HepG2 (cell line): Measurements from ENCODE around the gene NYNRIN. TPM values are rescaled to one million over a fixed set of nuclear protein-coding genes. Genes with fewer than 3 reads are reported as not detected.
A peak's percentile ranks its signal among the peaks of the same experiment; 100 is the strongest.

Experiments used
- ATF1 ChIP-seq: IDR thresholded peaks from 2 replicates; pipeline ENCODE4 v1.6.1; 2016; ENCODE audit warnings: mild to moderate bottlenecking, control low read depth
- CAMTA2 ChIP-seq: sonication (generic); formaldehyde crosslinking; IDR thresholded peaks from 2 replicates; pipeline ENCODE4 v1.4.0; 2020; ENCODE audit warnings: mild to moderate bottlenecking, missing genetic modification reagents, borderline replicate concordance
- HNF1B ChIP-seq: sonication (generic); formaldehyde crosslinking; IDR thresholded peaks from 2 replicates; pipeline ENCODE4 v1.5.1; 2020; ENCODE audit warnings: mild to moderate bottlenecking, moderate library complexity, missing genetic modification reagents
- KLF15 ChIP-seq: sonication (generic); formaldehyde crosslinking; IDR thresholded peaks from 2 replicates; pipeline ENCODE4 v1.8.1; 2023; ENCODE audit warnings: borderline replicate concordance, mild to moderate bottlenecking, inconsistent platforms, missing genetic modification reagents, mixed read lengths
- NFE2L1 ChIP-seq: sonication (generic); formaldehyde crosslinking; IDR thresholded peaks from 2 replicates; pipeline ENCODE4 v1.4.0; 2020; ENCODE audit warnings: missing genetic modification reagents, mild to moderate bottlenecking, borderline replicate concordance
- NFYC ChIP-seq: IDR thresholded peaks from 2 replicates; pipeline ENCODE4 v1.6.1; 2016; ENCODE audit warnings: missing genetic modification reagents, missing compliant biosample characterization
- NR3C1 ChIP-seq: sonication (generic); formaldehyde crosslinking; IDR thresholded peaks from 2 replicates; pipeline ENCODE4 v1.4.0; 2020; ENCODE audit warnings: missing genetic modification reagents
- SAFB2 ChIP-seq: sonication (generic); formaldehyde crosslinking; IDR thresholded peaks from 2 replicates; pipeline ENCODE4 v1.5.1; 2020; ENCODE audit warnings: missing genetic modification reagents, low read depth, mild to moderate bottlenecking, borderline replicate concordance
- STAT5B ChIP-seq: sonication (generic); formaldehyde crosslinking; IDR thresholded peaks from 2 replicates; pipeline ENCODE4 v1.4.0; 2020; ENCODE audit warnings: missing genetic modification reagents
- TAF1 ChIP-seq: sonication (generic); formaldehyde crosslinking; IDR thresholded peaks from 2 replicates; pipeline ENCODE4 v1.4.0; 2020; ENCODE audit warnings: missing genetic modification reagents
- TBX3 ChIP-seq: fragments of 450-650 bp; IDR thresholded peaks from 2 replicates; pipeline ENCODE4 v1.6.1; 2017; ENCODE audit warnings: antibody characterized with exemption, mild to moderate bottlenecking, inconsistent platforms, borderline replicate concordance
- U2AF1 ChIP-seq: fragments of 200-400 bp; formaldehyde crosslinking; optimal IDR thresholded peaks from 2 replicates; pipeline ENCODE3; 2017; ENCODE audit warnings: mild to moderate bottlenecking, low read depth, low read length
- WIZ ChIP-seq: sonication (generic); formaldehyde crosslinking; IDR thresholded peaks from 2 replicates; pipeline ENCODE4 v1.5.1; 2020; ENCODE audit warnings: mild to moderate bottlenecking, missing genetic modification reagents
- ZBTB39 ChIP-seq: sonication (generic); formaldehyde crosslinking; IDR thresholded peaks from 2 replicates; pipeline ENCODE4 v1.5.0; 2020; ENCODE audit warnings: missing genetic modification reagents
- ZKSCAN5 ChIP-seq: sonication (generic); formaldehyde crosslinking; IDR thresholded peaks from 2 replicates; pipeline ENCODE4 v1.5.1; 2020; ENCODE audit warnings: mild to moderate bottlenecking, missing genetic modification reagents
- ZKSCAN8 ChIP-seq: IDR thresholded peaks from 2 replicates; pipeline ENCODE4 v1.6.1; 2016; ENCODE audit warnings: borderline replicate concordance, missing genetic modification reagents, missing compliant biosample characterization
- ZNF225 ChIP-seq: sonication (generic); formaldehyde crosslinking; IDR thresholded peaks from 2 replicates; pipeline ENCODE4 v1.4.0; 2020; ENCODE audit warnings: mild to moderate bottlenecking, missing genetic modification reagents
- ZNF230 ChIP-seq: sonication (generic); formaldehyde crosslinking; IDR thresholded peaks from 2 replicates; pipeline ENCODE4 v1.4.0; 2020; ENCODE audit warnings: mild to moderate bottlenecking, missing genetic modification reagents
- ZNF280B ChIP-seq: sonication (generic); formaldehyde crosslinking; IDR thresholded peaks from 2 replicates; pipeline ENCODE4 v1.5.0; 2020; ENCODE audit warnings: missing genetic modification reagents, mild to moderate bottlenecking, borderline replicate concordance
- ZNF709 ChIP-seq: sonication (generic); formaldehyde crosslinking; IDR thresholded peaks from 2 replicates; pipeline ENCODE4 v1.5.0; 2020; ENCODE audit warnings: mild to moderate bottlenecking, missing genetic modification reagents
- ZNF777 ChIP-seq: sonication (generic); formaldehyde crosslinking; IDR thresholded peaks from 2 replicates; pipeline ENCODE4 v1.4.0; 2020; ENCODE audit warnings: missing genetic modification reagents
- ZNF782 ChIP-seq: sonication (generic); formaldehyde crosslinking; IDR thresholded peaks from 2 replicates; pipeline ENCODE4 v1.4.0; 2020; ENCODE audit warnings: missing genetic modification reagents, mild to moderate bottlenecking, borderline replicate concordance
- ZSCAN25 ChIP-seq: sonication (generic); formaldehyde crosslinking; IDR thresholded peaks from 2 replicates; pipeline ENCODE4 v1.8.0; 2022; ENCODE audit warnings: mild to moderate bottlenecking, missing genetic modification reagents
- polyA plus RNA-seq, 8 experiments: library from polyadenylated mRNA; depleted of rRNA in 3 of 8; stranded (reverse) in 7 of 8; unstranded in 1 of 8; fragments of >200 nt; fragmentation: Illumina TruSeq in 4 of 8; extraction: Trizol in 4 of 8; gene quantifications; 2 replicates each; pipeline versions ENCODE4 v1.2.1 to v1.2.3, GENCODE V29; 2011 to 2016; ENCODE audit warnings: low read depth in 4 of 8, missing spikeins in 1 of 8, mixed read lengths in 1 of 8; ENCODE audit not compliant: insufficient read depth in 1 of 8
- total RNA-seq, 5 experiments: library from RNA; depleted of rRNA; stranded (reverse); fragments of >200 nt; fragmentation: Illumina TruSeq; extraction: Trizol; gene quantifications; 2 replicates each; pipeline ENCODE4 v1.2.3, GENCODE V29; 2016; ENCODE audit warnings: low read depth in 1 of 5
- TF ChIP-seq, protein P1 (sequence below): sonication (generic); formaldehyde crosslinking; IDR thresholded peaks from 2 replicates; pipeline ENCODE4 v1.4.0; 2020; ENCODE audit warnings: mild to moderate bottlenecking, missing genetic modification reagents

Gene NYNRIN
- total and polyA plus RNA-seq, 2 of the 13 experiments (the other 11 are each of a cell fraction or from before 2014, with no cell fraction given), result 0.63 to 1.1 TPM

GRCh38 chr14:24399999-24400718 lies 1.4 kb downstream of the NYNRIN start (continued):
- 0 out of 2 replicates have a peak, but pooled peaks have one; percentile 18 for TF ChIP-seq ZNF230 (CRISPR knock-in tag)
- TF ChIP-seq HNF1B, result no peak
- TF ChIP-seq ZKSCAN8 (CRISPR knock-in tag), result no peak
- TF ChIP-seq ZKSCAN5 (CRISPR knock-in tag), result no peak
- no peak for TF ChIP-seq STAT5B (CRISPR knock-in tag)
- TF ChIP-seq ZNF709, result no peak
- TF ChIP-seq, protein P1, sequence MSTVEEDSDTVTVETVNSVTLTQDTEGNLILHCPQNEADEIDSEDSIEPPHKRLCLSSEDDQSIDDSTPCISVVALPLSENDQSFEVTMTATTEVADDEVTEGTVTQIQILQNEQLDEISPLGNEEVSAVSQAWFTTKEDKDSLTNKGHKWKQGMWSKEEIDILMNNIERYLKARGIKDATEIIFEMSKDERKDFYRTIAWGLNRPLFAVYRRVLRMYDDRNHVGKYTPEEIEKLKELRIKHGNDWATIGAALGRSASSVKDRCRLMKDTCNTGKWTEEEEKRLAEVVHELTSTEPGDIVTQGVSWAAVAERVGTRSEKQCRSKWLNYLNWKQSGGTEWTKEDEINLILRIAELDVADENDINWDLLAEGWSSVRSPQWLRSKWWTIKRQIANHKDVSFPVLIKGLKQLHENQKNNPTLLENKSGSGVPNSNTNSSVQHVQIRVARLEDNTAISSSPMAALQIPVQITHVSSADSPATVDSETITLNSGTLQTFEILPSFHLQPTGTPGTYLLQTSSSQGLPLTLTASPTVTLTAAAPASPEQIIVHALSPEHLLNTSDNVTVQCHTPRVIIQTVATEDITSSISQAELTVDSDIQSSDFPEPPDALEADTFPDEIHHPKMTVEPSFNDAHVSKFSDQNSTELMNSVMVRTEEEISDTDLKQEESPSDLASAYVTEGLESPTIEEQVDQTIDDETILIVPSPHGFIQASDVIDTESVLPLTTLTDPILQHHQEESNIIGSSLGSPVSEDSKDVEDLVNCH, result no peak
- TF ChIP-seq CAMTA2 (CRISPR knock-in tag), result no peak
- no peak for TF ChIP-seq ZNF782 (CRISPR knock-in tag)
- no peak for TF ChIP-seq ZNF777 (CRISPR knock-in tag)
- TF ChIP-seq ZNF280B, result no peak
- no peak for TF ChIP-seq ZBTB39 (CRISPR knock-in tag)
- TF ChIP-seq TAF1, result no peak
- no peak for TF ChIP-seq ZSCAN25 (CRISPR knock-in tag)
- TF ChIP-seq NR3C1 (CRISPR knock-in tag), result no peak
- TF ChIP-seq ATF1 (CRISPR knock-in tag), result no peak
- TF ChIP-seq ZNF225 (CRISPR knock-in tag), result no peak
- TF ChIP-seq KLF15 (CRISPR knock-in tag), result no peak
- no peak for TF ChIP-seq NFYC (CRISPR knock-in tag)
- no peak for TF ChIP-seq SAFB2 (CRISPR knock-in tag)
- TF ChIP-seq NFE2L1 (CRISPR knock-in tag), result no peak
- no peak for TF ChIP-seq TBX3
- TF ChIP-seq WIZ (CRISPR knock-in tag), result 0 out of 2 replicates have a peak, but pooled peaks have one; percentile 25
- TF ChIP-seq U2AF1, result no peak
